Right cardiac atrium (tissue), 5 donors: ENCODE results near the gene RAP1B. TPM values are rescaled to one million over a fixed set of nuclear protein-coding genes. Genes with fewer than 3 reads are reported as not detected.

Experiments used
- ATAC-seq, 2 donors: fragments of 200-7000 bp; cut with Tn5 transposase; one replicate each; pipeline versions ENCODE4 v1.8.0 to v1.9.1; 2020; ENCODE audit warnings: moderate library complexity in 2 of 2, mild to moderate bottlenecking in 1 of 2
- DNase-seq, 3 donors: peaks; one replicate each; pipeline ENCODE4 v3.0.0-alpha.2; 2020
- H3K27ac ChIP-seq: one replicate; pipeline ENCODE4 v1.5.1; 2013; ENCODE audit warnings: mild to moderate bottlenecking, low read length, control low read depth, moderate library complexity
- H3K27me3 ChIP-seq: one replicate; pipeline ENCODE4 v1.6.1; 2013; ENCODE audit not compliant: control insufficient read depth, insufficient read depth
- H3K4me1 ChIP-seq: one replicate; pipeline ENCODE4 v1.6.1; 2013; ENCODE audit warnings: low read length; ENCODE audit not compliant: control insufficient read depth, insufficient read depth
- H3K4me3 ChIP-seq: one replicate; pipeline ENCODE4 v1.5.1; 2013; ENCODE audit warnings: low read length, control low read depth
- H3K9me3 ChIP-seq: one replicate; pipeline ENCODE4 v1.6.1; 2013; ENCODE audit warnings: low read length; ENCODE audit not compliant: control insufficient read depth
- WGBS: extraction: QIAGEN DNeasy Blood & Tissue Kit; methylation state at CpG from one replicate; pipeline ENCODE4 v1.1.7; 2013; 5-methylcytosine and 5-hydroxymethylcytosine counted together
- intact Hi-C, 4 donors: fragments of 100-400 bp; cut with DNase I; formaldehyde crosslinking; loops; one replicate each; pipeline versions ENCODE4 v1.11.0 to v1.14.0; 2022 to 2023
- polyA plus RNA-seq: library from polyadenylated mRNA; stranded (reverse); fragments of 200-250 nt; gene quantifications from one replicate; pipeline ENCODE4 v1.2.3, GENCODE V29; 2013
- total RNA-seq, 4 donors: library from RNA; stranded (reverse); fragmentation: NEBNext Ultra II Directional; extraction: Animal tissue kit (Norgen Biotek cat#: 25700); gene quantifications; one replicate each; pipeline ENCODE4 v1.2.1, GENCODE V29; 2021
- donor health status: healthy with polysubstance abuse.
- donor health status: DM: no; HTN: yes; CAD: no.
- donor health status: DM: no; HTN: no; CAD: no.
- donor health status: DM: no; HTN: yes; CAD: no; lungs with severe emphysema.
- donor health status: DM: yes; HTN: yes; CAD: no.

Gene RAP1B
- total and polyA plus RNA-seq, 5 donors, result 47.6 to 87.5 (median 68.6) TPM

- Histone ChIP-seq H3K4me3 (no peak overlapping the region), H3K4me1 (no peaks in the 10 kb centered on the region), H3K9me3 (no peaks in the 10 kb centered on the region), H3K27me3 (no peaks in the 10 kb centered on the region), H3K27ac (no peak overlapping the region)
- no peak for ATAC-seq
- 90% methylated on average over 1 of the region's 1 CpG for WGBS
- intact Hi-C loops, result no loop called here
- DNase-seq, result no peak
Observed at GRCh38 chr12:68580911-68581310, 29.8 kb upstream of the RAP1B start.

GRCh38 chr12:68581926-68582325 is 28.8 kb upstream of the RAP1B start:
- no peaks in the 10 kb centered on the region for H3K27me3 ChIP-seq
- H3K4me3 ChIP-seq, result no peak overlapping the region
- DNase-seq (no peak), ATAC-seq (no peak)
- no peaks in the 10 kb centered on the region for H3K4me1 ChIP-seq
- intact Hi-C loops, result no loop called here
- H3K27ac ChIP-seq, result no peak overlapping the region
- 93% methylated on average over 4 of the region's 4 CpGs for WGBS
- H3K9me3 ChIP-seq, result no peaks in the 10 kb centered on the region

- no peak for ATAC-seq
Observed at GRCh38 chr12:68585966-68586365, 24.7 kb upstream of the RAP1B start.

GRCh38 chr12:68587448-68587873 is 23.2 kb upstream of the RAP1B start:
- intact Hi-C loops, result no loop called here
- H3K4me3 ChIP-seq, result no peak overlapping the region
- DNase-seq (no peak), ATAC-seq (no peak)
- H3K9me3 ChIP-seq, result peaks cover 2% of the 10 kb centered on the region
- no peaks in the 10 kb centered on the region for H3K27me3 ChIP-seq
- no peaks in the 10 kb centered on the region for H3K4me1 ChIP-seq
- WGBS, result 86% methylated on average over 3 of the region's 3 CpGs
- H3K27ac ChIP-seq, result no peak overlapping the region

More at GRCh38 chr12:68585966-68586365, 24.7 kb upstream of the RAP1B start:
- 94% methylated on average over 5 of the region's 5 CpGs for WGBS
- DNase-seq, result no peak
- H3K4me3 ChIP-seq, result no peak overlapping the region
- intact Hi-C loops, result no loop called here
- peaks cover 2% of the 10 kb centered on the region for H3K9me3 ChIP-seq
- no peak overlapping the region for H3K27ac ChIP-seq
- H3K27me3 ChIP-seq, result no peaks in the 10 kb centered on the region
- H3K4me1 ChIP-seq, result no peaks in the 10 kb centered on the region

GRCh38 chr12:68589194-68589593 is 21.5 kb upstream of the RAP1B start:
- Histone ChIP-seq H3K4me1 (no peaks in the 10 kb centered on the region), H3K27me3 (no peaks in the 10 kb centered on the region), H3K9me3 (peaks cover 2% of the 10 kb centered on the region), H3K4me3 (no peak overlapping the region), H3K27ac (no peak overlapping the region)
- DNase-seq (no peak), ATAC-seq (no peak)
- WGBS, result 87% methylated on average over 3 of the region's 3 CpGs
- intact Hi-C loops, result no loop called here

- no peak for ATAC-seq
- peaks cover 2% of the 10 kb centered on the region for H3K9me3 ChIP-seq
- intact Hi-C loops, result no loop called here
- no peak overlapping the region for H3K27ac ChIP-seq
- no peak for DNase-seq
- H3K4me1 ChIP-seq, result no peaks in the 10 kb centered on the region
- H3K4me3 ChIP-seq, result no peak overlapping the region
- WGBS, result 71% methylated on average over 6 of the region's 6 CpGs
- no peaks in the 10 kb centered on the region for H3K27me3 ChIP-seq
Observed at GRCh38 chr12:68591734-68592418, 18.8 kb upstream of the RAP1B start.

GRCh38 chr12:68595241-68595640 is 15.5 kb upstream of the RAP1B start:
- H3K27ac ChIP-seq, result no peak overlapping the region
- ATAC-seq, result no peak
- H3K27me3 ChIP-seq, result no peaks in the 10 kb centered on the region
- H3K4me1 ChIP-seq, result no peaks in the 10 kb centered on the region
- 93% methylated on average over 4 of the region's 4 CpGs for WGBS
- H3K9me3 ChIP-seq, result no peaks in the 10 kb centered on the region
- no peak overlapping the region for H3K4me3 ChIP-seq
- no peak for DNase-seq
- intact Hi-C loops, result no loop called here

GRCh38 chr12:68601767-68602166 is 8.9 kb upstream of the RAP1B start:
- H3K27ac ChIP-seq, result no peak overlapping the region
- no peaks in the 10 kb centered on the region for H3K4me1 ChIP-seq
- intact Hi-C loops, result loop anchor here in 1 of 4 donors (10.0 kb wide), 1 partner anchor 67 kb away; no protein-coding TSS in a partner anchor
- DNase-seq, result no peak
- H3K27me3 ChIP-seq, result no peaks in the 10 kb centered on the region
- 64% methylated on average over 1 of the region's 1 CpG for WGBS
- ATAC-seq, result no peak
- H3K9me3 ChIP-seq, result no peaks in the 10 kb centered on the region
- no peak overlapping the region for H3K4me3 ChIP-seq

- Histone ChIP-seq H3K27me3 (no peaks in the 10 kb centered on the region), H3K4me3 (no peak overlapping the region), H3K4me1 (no peaks in the 10 kb centered on the region), H3K9me3 (no peaks in the 10 kb centered on the region), H3K27ac (no peak overlapping the region)
- DNase-seq (no peak), ATAC-seq (no peak)
- intact Hi-C loops, result loop anchor here in 1 of 4 donors (10.0 kb wide), 1 partner anchor 68 kb away; no protein-coding TSS in a partner anchor
- WGBS, result 91% methylated on average over 6 of the region's 6 CpGs
Observed at GRCh38 chr12:68602720-68603119, 8.0 kb upstream of the RAP1B start.

GRCh38 chr12:68608191-68608590 is 2.5 kb upstream of the RAP1B start:
- Histone ChIP-seq H3K4me3 (no peak overlapping the region), H3K4me1 (peaks cover 4% of the 10 kb centered on the region), H3K27ac (no peak overlapping the region), H3K27me3 (no peaks in the 10 kb centered on the region), H3K9me3 (no peaks in the 10 kb centered on the region)
- intact Hi-C loops, result loop anchor here in 1 of 4 donors (10.0 kb wide), 1 partner anchor 73 kb away; no protein-coding TSS in a partner anchor
- no peak for DNase-seq
- WGBS, result 58% methylated on average over 2 of the region's 2 CpGs
- no peak for ATAC-seq

GRCh38 chr12:68609998-68610369 is 715 bp upstream of the RAP1B start:
- ATAC-seq, result peak in 1 of 2 donors; percentile 16
- H3K4me1 ChIP-seq, result peaks cover 6% of the 10 kb centered on the region
- intact Hi-C loops, result loop anchor here in 3 of 4 donors (5.0 to 10.0 kb wide), 5 partner anchors 75 to 248 kb away; partner anchors contain the start of gene NUP107 (in 1 of the 3)
- DNase-seq, result no peak
- no peaks in the 10 kb centered on the region for H3K27me3 ChIP-seq
- H3K4me3 ChIP-seq, result peak overlapping the region; percentile 88
- H3K27ac ChIP-seq, result peak overlapping the region; percentile 100
- WGBS, result 3% methylated on average over 11 of the region's 11 CpGs
- no peaks in the 10 kb centered on the region for H3K9me3 ChIP-seq
